ENCODE results near the gene ACOXL.

DNA sequence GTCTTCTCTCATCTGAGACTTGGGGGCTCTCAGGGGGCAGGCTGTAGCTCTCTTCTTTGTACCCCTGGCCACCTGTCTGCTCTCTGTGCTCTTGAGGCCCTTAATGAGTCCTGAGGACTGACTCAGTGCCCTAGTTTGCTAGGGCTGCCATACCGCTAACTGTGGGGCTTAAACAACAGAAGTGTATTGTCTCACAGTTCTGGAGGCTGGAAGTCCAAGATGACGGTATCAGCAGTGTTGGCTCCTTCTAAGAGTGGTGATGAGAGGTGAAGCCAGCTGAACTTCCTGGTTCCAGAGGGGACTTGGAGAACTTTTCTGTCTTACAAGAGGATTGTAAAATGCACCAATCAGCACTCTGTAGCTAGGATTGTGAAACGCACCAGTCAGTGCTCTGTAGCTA lies 67.0 kb downstream of the ACOXL start:
- TF ChIP-seq POLR2A (IDR thresholded peaks at IDR 0.05), result no peak
- TF ChIP-seq, protein P1, sequence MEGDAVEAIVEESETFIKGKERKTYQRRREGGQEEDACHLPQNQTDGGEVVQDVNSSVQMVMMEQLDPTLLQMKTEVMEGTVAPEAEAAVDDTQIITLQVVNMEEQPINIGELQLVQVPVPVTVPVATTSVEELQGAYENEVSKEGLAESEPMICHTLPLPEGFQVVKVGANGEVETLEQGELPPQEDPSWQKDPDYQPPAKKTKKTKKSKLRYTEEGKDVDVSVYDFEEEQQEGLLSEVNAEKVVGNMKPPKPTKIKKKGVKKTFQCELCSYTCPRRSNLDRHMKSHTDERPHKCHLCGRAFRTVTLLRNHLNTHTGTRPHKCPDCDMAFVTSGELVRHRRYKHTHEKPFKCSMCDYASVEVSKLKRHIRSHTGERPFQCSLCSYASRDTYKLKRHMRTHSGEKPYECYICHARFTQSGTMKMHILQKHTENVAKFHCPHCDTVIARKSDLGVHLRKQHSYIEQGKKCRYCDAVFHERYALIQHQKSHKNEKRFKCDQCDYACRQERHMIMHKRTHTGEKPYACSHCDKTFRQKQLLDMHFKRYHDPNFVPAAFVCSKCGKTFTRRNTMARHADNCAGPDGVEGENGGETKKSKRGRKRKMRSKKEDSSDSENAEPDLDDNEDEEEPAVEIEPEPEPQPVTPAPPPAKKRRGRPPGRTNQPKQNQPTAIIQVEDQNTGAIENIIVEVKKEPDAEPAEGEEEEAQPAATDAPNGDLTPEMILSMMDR (IDR thresholded peaks at IDR 0.05), result no peak

Measured in body of pancreas (tissue), 4 donors.